SK-N-SH (cell line): ENCODE data around the gene ANXA11. TPM values are rescaled to one million over a fixed set of nuclear protein-coding genes. Genes with fewer than 3 reads are reported as not detected.

ENCODE experiments used
- CTCF ChIA-PET: fragments of 300-600, 350-600 bp; formaldehyde crosslinking; extraction: SDS; loops from one replicate; lab custom pipeline; 2021; lab: Yijun Ruan, JAX
- POLR2A ChIA-PET: fragments of 350-600 bp; sonication (Branson Sonifier 250); formaldehyde crosslinking; extraction: SDS; loops from one replicate; lab custom pipeline; 2020; ENCODE audit warnings: antibody characterized with exemption, inconsistent platforms; lab: Yijun Ruan, JAX
- DNase-seq: peaks from one replicate; pipeline ENCODE4 v3.0.0; 2012
- H2AFZ ChIP-seq: fragments of 200-600 bp; sonication (generic); 2 replicates; pipeline ENCODE4 v1.8.1; 2016; ENCODE audit warnings: antibody characterized with exemption, mild to moderate bottlenecking, low read depth
- H3F3A ChIP-seq: fragments of 200-600 bp; sonication (generic); replicated peaks from 2 replicates; pipeline ENCODE3; 2016; ENCODE audit warnings: antibody characterized with exemption, mild to moderate bottlenecking; ENCODE audit not compliant: insufficient read depth
- H3K27ac ChIP-seq, 2 experiments: fragments of 200-500 bp in 1 of 2; fragments of 200-600 bp in 1 of 2; sonication (Bioruptor generic) in 1 of 2; sonication (generic), shearing (Covaris generic) in 1 of 2; 2 replicates each; pipeline versions ENCODE4 v1.5.1 to v1.6.1; 2014 to 2016; ENCODE audit warnings: low read depth in 2 of 2, inconsistent platforms in 1 of 2, low read length in 1 of 2, mild to moderate bottlenecking in 1 of 2, mixed read lengths in 1 of 2
- H3K27me3 ChIP-seq: fragments of 200-600 bp; sonication (generic), shearing (Covaris generic); 2 replicates; pipeline ENCODE4 v1.6.1; 2016; ENCODE audit warnings: mixed run types; ENCODE audit not compliant: insufficient read depth
- H3K36me3 ChIP-seq, 2 experiments: fragments of 200-500 bp in 1 of 2; fragments of 200-600 bp in 1 of 2; sonication (Bioruptor generic) in 1 of 2; sonication (generic) in 1 of 2; replicated peaks in 1 of 2; 2 replicates each; pipeline versions ENCODE3 to v1.5.1; 2014 to 2016; ENCODE audit warnings: low read length in 1 of 2, mild to moderate bottlenecking in 1 of 2; ENCODE audit not compliant: insufficient read depth in 2 of 2, control insufficient read depth in 1 of 2
- H3K4me1 ChIP-seq, 2 experiments: fragments of 200-500 bp in 1 of 2; fragments of 200-600 bp in 1 of 2; sonication (Bioruptor generic) in 1 of 2; sonication (generic), shearing (Covaris generic) in 1 of 2; 2 replicates each; pipeline versions ENCODE4 v1.5.1 to v1.6.1; 2014 to 2016; ENCODE audit warnings: low read depth in 1 of 2, low read length in 1 of 2, mixed run types in 1 of 2; ENCODE audit not compliant: insufficient read depth in 2 of 2, control insufficient read depth in 1 of 2
- H3K4me2 ChIP-seq: fragments of 200-600 bp; sonication (generic), shearing (Covaris generic); 2 replicates; pipeline ENCODE4 v1.6.1; 2017; ENCODE audit warnings: mixed run types
- H3K4me3 ChIP-seq, 2 experiments: fragments of 200-500 bp in 1 of 2; fragments of 200-600 bp in 1 of 2; sonication (Bioruptor generic) in 1 of 2; sonication (generic), shearing (Covaris generic) in 1 of 2; 2 replicates each; pipeline versions ENCODE4 v1.5.1 to v1.8.1; 2014 to 2016; ENCODE audit warnings: low read depth in 2 of 2, inconsistent platforms in 1 of 2, low read length in 1 of 2, mild to moderate bottlenecking in 1 of 2, mixed read lengths in 1 of 2, moderate library complexity in 1 of 2
- H3K79me2 ChIP-seq: fragments of 200-600 bp; sonication (generic); 2 replicates; pipeline ENCODE4 v1.8.1; 2017; ENCODE audit warnings: mild to moderate bottlenecking; ENCODE audit not compliant: insufficient read depth
- H3K9ac ChIP-seq: fragments of 200-600 bp; sonication (generic); 2 replicates; pipeline ENCODE4 v1.6.1; 2017; ENCODE audit warnings: mixed run types
- H3K9me2 ChIP-seq: fragments of 200-600 bp; sonication (generic); 2 replicates; pipeline ENCODE4 v1.6.1; 2017; ENCODE audit warnings: mixed run types
- H3K9me3 ChIP-seq: fragments of 200-600 bp; sonication (generic); 2 replicates; pipeline ENCODE4 v1.6.1; 2017; ENCODE audit warnings: mixed run types, mild to moderate bottlenecking, moderate library complexity
- H4K20me1 ChIP-seq: fragments of 200-600 bp; sonication (generic); 2 replicates; pipeline ENCODE4 v1.6.1; 2017; ENCODE audit warnings: mild to moderate bottlenecking, mixed run types; ENCODE audit not compliant: insufficient read depth
- ELF1 ChIP-seq: IDR thresholded peaks from 2 replicates; pipeline ENCODE4 v1.4.0; 2012
- FOSL2 ChIP-seq: IDR thresholded peaks from 2 replicates; pipeline ENCODE4 v1.4.0; 2012; ENCODE audit warnings: low read depth, mild to moderate bottlenecking, moderate library complexity, borderline replicate concordance
- FOXM1 ChIP-seq: IDR thresholded peaks from 2 replicates; pipeline ENCODE4 v1.4.0; 2012; ENCODE audit warnings: low read depth, mild to moderate bottlenecking
- GATA2 ChIP-seq: sonication (generic); formaldehyde crosslinking; IDR thresholded peaks from 2 replicates; pipeline ENCODE4 v1.5.0; 2020; ENCODE audit warnings: mild to moderate bottlenecking, missing genetic modification reagents
- RAD21 ChIP-seq: IDR thresholded peaks from 2 replicates; pipeline ENCODE4 v1.6.1; 2012; ENCODE audit warnings: mild to moderate bottlenecking, low read length
- SMC3 ChIP-seq: IDR thresholded peaks from 2 replicates; pipeline ENCODE4 v1.6.1; 2012; ENCODE audit warnings: low read depth, low read length, improper control_type of control experiment
- WGBS: methylation state at CpG from one replicate; pipeline ENCODE4 v1.1.6; 2017; ENCODE audit warnings: low lambda C conversion rate; 5-methylcytosine and 5-hydroxymethylcytosine counted together
- polyA plus RNA-seq, 3 experiments: library from polyadenylated mRNA; depleted of rRNA; stranded (reverse); fragments of >200 nt; gene quantifications; 2 replicates each; pipeline ENCODE4 v1.2.3, GENCODE V29; 2012
- TF ChIP-seq, protein P1 (sequence below): fragments of 150-350 bp; IDR thresholded peaks from 2 replicates; pipeline ENCODE4 v1.6.1; 2017; ENCODE audit warnings: antibody characterized with exemption, low read length, low read depth, borderline replicate concordance

The ANXA11 gene
- polyA plus RNA-seq, 1 of the 3 experiments (the other 2 are of a cell fraction): 53.6 TPM

DNA sequence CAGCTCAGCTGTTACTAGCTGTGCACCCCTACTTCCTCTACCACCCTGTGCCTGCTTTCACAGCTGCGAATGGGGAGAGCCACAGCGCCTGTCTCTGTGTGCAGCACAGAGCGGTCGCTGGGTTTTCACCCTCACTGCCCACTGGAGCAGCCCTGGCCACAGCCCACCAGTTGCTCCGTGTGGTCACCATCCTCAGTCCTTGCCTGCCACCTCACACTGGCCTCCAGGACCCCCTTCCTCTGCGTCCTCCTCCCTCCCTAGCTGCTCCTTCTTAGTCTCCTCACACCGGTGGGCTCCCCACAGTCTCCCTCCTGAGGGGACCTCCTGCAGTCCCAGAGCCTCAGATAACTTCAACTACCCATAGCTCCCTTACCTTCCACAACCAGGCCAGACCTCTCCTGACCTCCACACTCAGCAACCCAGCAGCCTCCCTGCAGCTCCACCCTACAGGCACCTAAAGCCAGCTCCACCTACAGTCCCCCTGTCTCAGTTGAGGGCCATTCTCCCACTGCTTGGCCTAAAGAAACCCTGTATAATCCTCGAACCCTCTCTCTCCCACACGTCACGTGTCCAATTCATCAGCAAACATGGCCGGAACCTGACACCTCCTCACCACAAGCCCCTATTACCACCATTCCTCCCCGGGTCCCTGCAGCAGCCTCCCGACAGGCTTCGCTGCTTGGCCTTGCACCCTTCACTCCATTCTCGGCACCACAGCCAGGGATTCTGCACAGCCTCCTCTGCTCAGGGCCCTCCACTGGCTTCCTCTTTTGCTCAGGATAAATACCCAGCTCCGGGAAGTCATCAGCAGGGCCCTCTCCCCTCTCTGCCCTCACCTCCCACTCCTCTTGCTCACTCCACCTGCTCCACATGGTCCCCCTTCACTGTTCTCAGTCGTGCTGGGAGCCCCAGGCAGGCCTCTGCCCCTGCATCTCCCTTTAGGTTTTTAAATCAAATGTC lies 44.7 kb downstream of the ANXA11 start:
- TF ChIP-seq ELF1 (no peak), FOXM1 (no peak), FOSL2 (no peak), SMC3 (no peak), RAD21 (no peak)
- TF ChIP-seq, protein P1, sequence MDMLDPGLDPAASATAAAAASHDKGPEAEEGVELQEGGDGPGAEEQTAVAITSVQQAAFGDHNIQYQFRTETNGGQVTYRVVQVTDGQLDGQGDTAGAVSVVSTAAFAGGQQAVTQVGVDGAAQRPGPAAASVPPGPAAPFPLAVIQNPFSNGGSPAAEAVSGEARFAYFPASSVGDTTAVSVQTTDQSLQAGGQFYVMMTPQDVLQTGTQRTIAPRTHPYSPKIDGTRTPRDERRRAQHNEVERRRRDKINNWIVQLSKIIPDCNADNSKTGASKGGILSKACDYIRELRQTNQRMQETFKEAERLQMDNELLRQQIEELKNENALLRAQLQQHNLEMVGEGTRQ: no peak
- no peak overlapping the region for H3K4me3 ChIP-seq
- peaks cover 19 to 48% of the 10 kb centered on the region in 2 experiments; a peak in 3 of 4 replicates for H3K4me1 ChIP-seq
- H4K20me1 ChIP-seq: no peaks in the 10 kb centered on the region; the same call in 1 of the 2 replicates
- H3F3A ChIP-seq: peaks cover 19% of the 10 kb centered on the region
- no peak overlapping the region for H3K9ac ChIP-seq
- H3K9me2 ChIP-seq: no peaks in the 10 kb centered on the region
- H3K79me2 ChIP-seq: no peaks in the 10 kb centered on the region; the same call in 1 of the 2 replicates
- H3K36me3 ChIP-seq: peaks cover 12 to 28% of the 10 kb centered on the region in 2 experiments
- H3K27ac ChIP-seq: no peak overlapping the region
- H3K4me2 ChIP-seq: no peak overlapping the region
- no peaks in the 10 kb centered on the region for H3K27me3 ChIP-seq
- H2AFZ ChIP-seq: no peak overlapping the region
- DNase-seq: no peak
- ChIA-PET POLR2A (no interaction called here), CTCF (interaction anchor here (0.6 to 2.7 kb wide), 2 partner anchors 8 to 17 kb away, joined by 3 to 17 read pairs; no protein-coding TSS in a partner anchor)
- WGBS: 96% methylated on average over 17 of the region's 17 CpGs
- H3K9me3 ChIP-seq: no peaks in the 10 kb centered on the region

- ChIA-PET POLR2A (interaction anchor here (0.5 kb wide), 1 partner anchor 56 kb away, joined by 3 read pairs; no protein-coding TSS in a partner anchor), CTCF (interaction anchor here (1.0 to 3.4 kb wide), 3 partner anchors 16 to 63 kb away, joined by 5 to 28 read pairs (median 17); no protein-coding TSS in a partner anchor)
- Histone ChIP-seq H3K9me3 (no peaks in the 10 kb centered on the region), H4K20me1 (no peaks in the 10 kb centered on the region; the same call in 1 of the 2 replicates), H3K4me2 (peak overlapping the region; percentile 76), H3K9ac (0 out of 2 replicates have a peak overlapping the region, but pooled peaks have one; percentile 31), H2AFZ (no peak overlapping the region), H3K27ac (peak overlapping the region; percentile 85 to 88), H3K4me1 (peaks cover 23 to 48% of the 10 kb centered on the region in 2 experiments; a peak in 3 of 4 replicates), H3K79me2 (no peaks in the 10 kb centered on the region; the same call in 1 of the 2 replicates), H3K4me3 (no peak overlapping the region), H3F3A (peaks cover 32% of the 10 kb centered on the region), H3K36me3 (peaks cover 12 to 26% of the 10 kb centered on the region in 2 experiments), H3K9me2 (no peaks in the 10 kb centered on the region), H3K27me3 (no peaks in the 10 kb centered on the region)
- WGBS: 85% methylated on average over 9 of the region's 9 CpGs
- DNase-seq: no peak
- TF ChIP-seq GATA2: 0 out of 2 replicates have a peak, but pooled peaks have one; percentile 6
- TF ChIP-seq FOXM1: no peak
Observed at GRCh38 chr10:80159166-80159873, 46.0 kb downstream of the ANXA11 start.
